ENCODE data around the gene TM7SF2.

Gene TM7SF2

GRCh38 chr11:65131895-65132237 is 20.2 kb downstream of the TM7SF2 start:
- Histone ChIP-seq H4K20me1 (ENCODE audit: control insufficient read depth, insufficient read depth, low read depth, low read length) (peaks cover 23% of the 10 kb centered on the region; the same call in 1 of the 2 replicates), H3K27me3 (ENCODE audit: control insufficient read depth, low read length) (no peaks in the 10 kb centered on the region), H3K27ac (ENCODE audit: low read depth, low read length) (peak overlapping the region; percentile 100), H3K9me2 (replicated peaks; ENCODE audit: control insufficient read depth, low read length) (no peaks in the 10 kb centered on the region), H3K4me2 (ENCODE audit: low read length) (peak overlapping the region; percentile 99), H3K36me3 (ENCODE audit: control insufficient read depth, low read length) (peaks cover 72% of the 10 kb centered on the region), H3K4me3 (ENCODE audit: low read length) (peak overlapping the region; percentile 99), H3F3A (ENCODE audit: control insufficient read depth, insufficient read depth) (peaks cover 62% of the 10 kb centered on the region), H3K79me2 (ENCODE audit: control insufficient read depth, low read length) (peaks cover 58% of the 10 kb centered on the region), H3K9me3 (ENCODE audit: control insufficient read depth, insufficient read depth, low read length) (no peaks in the 10 kb centered on the region), H3K4me1 (ENCODE audit: control insufficient read depth, low read length) (peaks cover 56% of the 10 kb centered on the region)
- TF ChIP-seq CTCF (IDR thresholded peaks at IDR 0.05; ENCODE audit: low read depth, low read length, poor library complexity, severe bottlenecking) (no peak), EZH2phosphoT487 (IDR thresholded peaks at IDR 0.05; ENCODE audit: borderline replicate concordance, low read length) (no peak)

GRCh38 chr11:65132238-65132987 is 20.7 kb downstream of the TM7SF2 start:
- peak overlapping the region; percentile 99 for H3K4me2 ChIP-seq (ENCODE audit: low read length)
- H3K4me1 ChIP-seq (ENCODE audit: control insufficient read depth, low read length): peaks cover 57% of the 10 kb centered on the region
- peaks cover 56% of the 10 kb centered on the region for H3F3A ChIP-seq (ENCODE audit: control insufficient read depth, insufficient read depth)
- peaks cover 67% of the 10 kb centered on the region for H3K36me3 ChIP-seq (ENCODE audit: control insufficient read depth, low read length)
- no peaks in the 10 kb centered on the region for H3K9me2 ChIP-seq (replicated peaks; ENCODE audit: control insufficient read depth, low read length)
- peaks cover 23% of the 10 kb centered on the region; the same call in 1 of the 2 replicates for H4K20me1 ChIP-seq (ENCODE audit: control insufficient read depth, insufficient read depth, low read depth, low read length)
- no peaks in the 10 kb centered on the region for H3K27me3 ChIP-seq (ENCODE audit: control insufficient read depth, low read length)
- H3K27ac ChIP-seq (ENCODE audit: low read depth, low read length): peak overlapping the region; percentile 100
- peaks cover 58% of the 10 kb centered on the region for H3K79me2 ChIP-seq (ENCODE audit: control insufficient read depth, low read length)
- TF ChIP-seq CTCF (IDR thresholded peaks at IDR 0.05; ENCODE audit: low read depth, low read length, poor library complexity, severe bottlenecking) (no peak), EZH2phosphoT487 (IDR thresholded peaks at IDR 0.05; ENCODE audit: borderline replicate concordance, low read length) (no peak)
- H3K4me3 ChIP-seq (ENCODE audit: low read length): peak overlapping the region; percentile 99
- H3K9me3 ChIP-seq (ENCODE audit: control insufficient read depth, insufficient read depth, low read length): no peaks in the 10 kb centered on the region

- Histone ChIP-seq H3K4me3 (ENCODE audit: low read length) (peak overlapping the region; percentile 99), H3K36me3 (ENCODE audit: control insufficient read depth, low read length) (peaks cover 59% of the 10 kb centered on the region), H3K27me3 (ENCODE audit: control insufficient read depth, low read length) (no peaks in the 10 kb centered on the region), H3F3A (ENCODE audit: control insufficient read depth, insufficient read depth) (peaks cover 49% of the 10 kb centered on the region), H3K4me2 (ENCODE audit: low read length) (peak overlapping the region; percentile 99), H3K4me1 (ENCODE audit: control insufficient read depth, low read length) (peaks cover 57% of the 10 kb centered on the region), H3K27ac (ENCODE audit: low read depth, low read length) (peak overlapping the region; percentile 100), H3K9me3 (ENCODE audit: control insufficient read depth, insufficient read depth, low read length) (no peaks in the 10 kb centered on the region), H3K79me2 (ENCODE audit: control insufficient read depth, low read length) (peaks cover 58% of the 10 kb centered on the region), H4K20me1 (ENCODE audit: control insufficient read depth, insufficient read depth, low read depth, low read length) (peaks cover 23% of the 10 kb centered on the region; the same call in 1 of the 2 replicates), H3K9me2 (replicated peaks; ENCODE audit: control insufficient read depth, low read length) (no peaks in the 10 kb centered on the region)
- TF ChIP-seq CTCF (IDR thresholded peaks at IDR 0.05; ENCODE audit: low read depth, low read length, poor library complexity, severe bottlenecking) (no peak), EZH2phosphoT487 (IDR thresholded peaks at IDR 0.05; ENCODE audit: borderline replicate concordance, low read length) (no peak)
These were observed 21.5 kb downstream of the TM7SF2 start for GRCh38 chr11:65132988-65133700.

Measured in DOHH2 (cell line).